Ecto neural progenitor cell (in vitro differentiated cells): ENCODE measurements around the gene ITGA4.

Experiments
- DNase-seq: peaks from one replicate; pipeline ENCODE4 v3.0.0-alpha.2; 2018; ENCODE audit warnings: low spot score

Gene ITGA4

GRCh38 chr2:181515719-181516118 lies 58.5 kb downstream of the ITGA4 start:
- no peak for DNase-seq

GRCh38 chr2:181516992-181517391 lies 59.8 kb downstream of the ITGA4 start:
- no peak for DNase-seq

- DNase-seq: no peak
Measured at GRCh38 chr2:181517685-181518301, 60.6 kb downstream of the ITGA4 start.

GRCh38 chr2:181520253-181520652 lies 63.1 kb downstream of the ITGA4 start:
- no peak for DNase-seq

GRCh38 chr2:181523756-181524155 lies 66.6 kb downstream of the ITGA4 start:
- no peak for DNase-seq

- no peak for DNase-seq
Measured at GRCh38 chr2:181526014-181526413, 68.8 kb downstream of the ITGA4 start.

GRCh38 chr2:181527058-181527457 lies 69.9 kb downstream of the ITGA4 start:
- no peak for DNase-seq

- no peak for DNase-seq
Measured at GRCh38 chr2:181528441-181528840, 71.3 kb downstream of the ITGA4 start.

GRCh38 chr2:181536730-181537129 lies 79.5 kb downstream of the ITGA4 start:
- no peak for DNase-seq

GRCh38 chr2:181540421-181540820 lies 83.2 kb downstream of the ITGA4 start:
- no peak for DNase-seq

GRCh38 chr2:181542170-181542569 lies 85.0 kb downstream of the ITGA4 start:
- no peak for DNase-seq

GRCh38 chr2:181546086-181546485 lies 88.9 kb downstream of the ITGA4 start:
- DNase-seq: no peak

- no peak for DNase-seq
Measured at GRCh38 chr2:181552808-181553207, 95.6 kb downstream of the ITGA4 start.

GRCh38 chr2:181553244-181553643 lies 96.1 kb downstream of the ITGA4 start:
- DNase-seq: no peak

GRCh38 chr2:181554061-181554830 lies 97.1 kb downstream of the ITGA4 start:
- no peak for DNase-seq

GRCh38 chr2:181558371-181558770 lies 101.2 kb downstream of the ITGA4 start:
- no peak for DNase-seq

GRCh38 chr2:181563101-181563692 lies 106.0 kb downstream of the ITGA4 start:
- DNase-seq: no peak

- no peak for DNase-seq
Measured at GRCh38 chr2:181566334-181567032, 109.3 kb downstream of the ITGA4 start.

GRCh38 chr2:181570059-181570458 lies 112.9 kb downstream of the ITGA4 start:
- no peak for DNase-seq

- DNase-seq: no peak
Measured at GRCh38 chr2:181570833-181571661, 113.9 kb downstream of the ITGA4 start.

- DNase-seq: no peak
Measured at GRCh38 chr2:181573140-181573736, 116.1 kb downstream of the ITGA4 start.
